ENCODE measurements around the gene LUC7L2.
"Not testable (repeated sequence)": the region's sequence is repeated elsewhere in the genome, so short reads cannot be mapped to it uniquely, and the experiment has no call there.

LUC7L2 gene

GRCh38 chr7:139357729-139358506, 1.8 kb upstream of the LUC7L2 start:
- not testable (repeated sequence) for DNase-seq

GRCh38 chr7:139358541-139359365, 941 bp upstream of the LUC7L2 start:
- no peak for DNase-seq

GRCh38 chr7:139360210-139360947, 685 bp downstream of the LUC7L2 start:
- peak; percentile 92 for DNase-seq

- no peak for DNase-seq
Measured at GRCh38 chr7:139360948-139361307, 1.2 kb downstream of the LUC7L2 start.

- DNase-seq: no peak
Measured at GRCh38 chr7:139361523-139361922, 1.8 kb downstream of the LUC7L2 start.

- no peak for DNase-seq
Measured at GRCh38 chr7:139362302-139362701, 2.6 kb downstream of the LUC7L2 start.

- DNase-seq: no peak
Measured at GRCh38 chr7:139362981-139363380, 3.3 kb downstream of the LUC7L2 start.

- DNase-seq: no peak
Measured at GRCh38 chr7:139365336-139365735, 5.6 kb downstream of the LUC7L2 start.

GRCh38 chr7:139366400-139366799, 6.7 kb downstream of the LUC7L2 start:
- no peak for DNase-seq

- no peak for DNase-seq
Measured at GRCh38 chr7:139367438-139368155, 7.9 kb downstream of the LUC7L2 start.

GRCh38 chr7:139370301-139370942, 10.7 kb downstream of the LUC7L2 start:
- DNase-seq: no peak

GRCh38 chr7:139370943-139371313, 11.2 kb downstream of the LUC7L2 start:
- DNase-seq: no peak

- DNase-seq: no peak
Measured at GRCh38 chr7:139374246-139374645, 14.6 kb downstream of the LUC7L2 start.

- DNase-seq: no peak
Measured at GRCh38 chr7:139382439-139382838, 22.7 kb downstream of the LUC7L2 start.

GRCh38 chr7:139384611-139385010, 24.9 kb downstream of the LUC7L2 start:
- DNase-seq: no peak

GRCh38 chr7:139387594-139387993, 27.9 kb downstream of the LUC7L2 start:
- no peak for DNase-seq

GRCh38 chr7:139389091-139389490, 29.4 kb downstream of the LUC7L2 start:
- DNase-seq: no peak

- DNase-seq: no peak
Measured at GRCh38 chr7:139389774-139390173, 30.1 kb downstream of the LUC7L2 start.

GRCh38 chr7:139393621-139394211, 34.0 kb downstream of the LUC7L2 start:
- no peak for DNase-seq

- DNase-seq: no peak
Measured at GRCh38 chr7:139394540-139394939, 34.8 kb downstream of the LUC7L2 start.

GRCh38 chr7:139396323-139396951, 36.7 kb downstream of the LUC7L2 start:
- no peak for DNase-seq
